SHP77 treated with DMSO at 0.1 percent for 48 hours (cell line): Measurements from ENCODE around the gene KLF11.

ENCODE experiments used
- DNase-seq: peaks from one replicate; lab custom pipeline; 2025; lab: John Stamatoyannopoulos, UW

KLF11 gene

GRCh38 chr2:10064932-10065772, 21.8 kb downstream of the KLF11 start:
- DNase-seq: no peak

- DNase-seq: no peak
These were observed 22.4 kb downstream of the KLF11 start for GRCh38 chr2:10065773-10066055.

- DNase-seq: no peak
These were observed 24.0 kb downstream of the KLF11 start for GRCh38 chr2:10067330-10067729.

GRCh38 chr2:10067881-10068280, 24.5 kb downstream of the KLF11 start:
- DNase-seq: no peak

GRCh38 chr2:10071176-10071575, 27.8 kb downstream of the KLF11 start:
- DNase-seq: no peak

GRCh38 chr2:10071595-10071994, 28.2 kb downstream of the KLF11 start:
- no peak for DNase-seq

- DNase-seq: peak; percentile 84
These were observed 29.5 kb downstream of the KLF11 start for GRCh38 chr2:10072656-10073480.

- no peak for DNase-seq
These were observed 30.4 kb downstream of the KLF11 start for GRCh38 chr2:10073706-10074105.

GRCh38 chr2:10075101-10075500, 31.8 kb downstream of the KLF11 start:
- no peak for DNase-seq

GRCh38 chr2:10075571-10076209, 32.3 kb downstream of the KLF11 start:
- DNase-seq: no peak

GRCh38 chr2:10076511-10076910, 33.2 kb downstream of the KLF11 start:
- DNase-seq: no peak

GRCh38 chr2:10076988-10077527, 33.7 kb downstream of the KLF11 start:
- DNase-seq: no peak

- no peak for DNase-seq
These were observed 34.7 kb downstream of the KLF11 start for GRCh38 chr2:10078001-10078400.

GRCh38 chr2:10078704-10079265, 35.4 kb downstream of the KLF11 start:
- no peak for DNase-seq

GRCh38 chr2:10079266-10079869, 36.0 kb downstream of the KLF11 start:
- DNase-seq: no peak

GRCh38 chr2:10079870-10080535, 36.7 kb downstream of the KLF11 start, which contains the start of gene CYS1:
Gene CYS1 (minus strand): TSS chr2:10080411. CDS start chr2:10080223, 188 bp downstream.
- DNase-seq: no peak

- DNase-seq: no peak
These were observed 37.4 kb downstream of the KLF11 start for GRCh38 chr2:10080536-10081304.

GRCh38 chr2:10083046-10083445, 39.7 kb downstream of the KLF11 start:
- no peak for DNase-seq

- peak; percentile 53 for DNase-seq
These were observed 40.4 kb downstream of the KLF11 start for GRCh38 chr2:10083692-10084211.

GRCh38 chr2:10084223-10084865, 41.0 kb downstream of the KLF11 start:
- DNase-seq: no peak
